LNCAP (cell line): Measurements from ENCODE around the gene INPP4B.

Source experiments
- CTCF ChIP-seq: fragments of 450-650 bp; IDR thresholded peaks from 2 replicates; pipeline ENCODE4 v1.5.1; 2017; ENCODE audit warnings: mild to moderate bottlenecking

Gene INPP4B

GRCh38 chr4:142350871-142351270 lies 495.2 kb downstream of the INPP4B start:
- TF ChIP-seq CTCF: no peak

GRCh38 chr4:142348613-142349021 lies 497.5 kb downstream of the INPP4B start:
- no peak for TF ChIP-seq CTCF

- no peak for TF ChIP-seq CTCF
These were observed 498.9 kb downstream of the INPP4B start for GRCh38 chr4:142347241-142347640.

GRCh38 chr4:142345924-142346323 lies 500.2 kb downstream of the INPP4B start:
- TF ChIP-seq CTCF: no peak

- TF ChIP-seq CTCF: no peak
These were observed 504.8 kb downstream of the INPP4B start for GRCh38 chr4:142341268-142341667.

GRCh38 chr4:142339053-142339452 lies 507.0 kb downstream of the INPP4B start:
- TF ChIP-seq CTCF: no peak

GRCh38 chr4:142336251-142336934 lies 509.7 kb downstream of the INPP4B start:
- no peak for TF ChIP-seq CTCF

- TF ChIP-seq CTCF: no peak
These were observed 511.2 kb downstream of the INPP4B start for GRCh38 chr4:142334931-142335330.
